DLD1 (cell line): ENCODE data around the gene FGF11.

Experiments used
- in situ Hi-C: cut with HindIII; loops from 2 replicates; pipeline ENCODE4 v1.10.0; 2017; ENCODE audit warnings: low sequenced_read_pairs

The FGF11 gene

GRCh38 chr17:7408252-7408727 is 31.0 kb upstream of the FGF11 start:
- in situ Hi-C loops: no loop called here

DNA sequence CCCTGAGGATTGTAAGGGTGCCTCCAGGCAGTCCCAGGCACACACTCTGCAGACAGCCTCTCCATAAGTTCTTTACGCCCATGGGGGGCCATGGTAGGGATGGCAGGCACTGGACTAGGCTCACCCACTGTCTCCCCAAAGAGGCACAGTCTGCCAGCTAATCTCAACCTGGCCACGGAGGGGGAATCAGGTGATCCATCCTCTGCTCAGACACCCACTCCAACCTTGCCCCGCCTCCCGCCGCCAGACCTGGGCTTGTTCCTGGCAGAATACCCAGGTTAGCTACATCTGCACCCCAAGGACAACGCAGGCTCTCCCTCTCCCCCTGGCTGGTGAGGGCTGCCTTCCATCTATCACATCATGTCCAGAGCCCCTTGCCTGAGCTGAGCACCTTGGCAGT is 30.4 kb upstream of the FGF11 start:
- in situ Hi-C loops: no loop called here

DNA sequence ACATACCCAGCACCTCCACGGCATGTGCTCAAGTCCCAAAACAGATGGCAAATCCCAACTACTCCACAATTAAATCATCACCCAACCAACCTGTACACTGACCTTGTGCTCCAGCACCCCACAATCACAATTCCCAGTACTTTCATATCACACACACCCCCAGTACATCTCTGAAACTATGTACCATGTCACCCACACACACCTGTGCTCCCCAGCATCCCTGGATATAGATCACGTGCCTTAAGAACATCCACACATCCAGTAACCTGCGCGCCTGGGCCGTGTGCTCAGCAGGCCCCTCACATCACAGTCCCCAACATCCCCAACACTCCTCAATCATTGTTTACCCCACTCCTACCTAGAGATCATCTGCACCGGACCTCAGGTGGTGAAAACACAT is 29.6 kb upstream of the FGF11 start:
- in situ Hi-C loops: no loop called here

DNA sequence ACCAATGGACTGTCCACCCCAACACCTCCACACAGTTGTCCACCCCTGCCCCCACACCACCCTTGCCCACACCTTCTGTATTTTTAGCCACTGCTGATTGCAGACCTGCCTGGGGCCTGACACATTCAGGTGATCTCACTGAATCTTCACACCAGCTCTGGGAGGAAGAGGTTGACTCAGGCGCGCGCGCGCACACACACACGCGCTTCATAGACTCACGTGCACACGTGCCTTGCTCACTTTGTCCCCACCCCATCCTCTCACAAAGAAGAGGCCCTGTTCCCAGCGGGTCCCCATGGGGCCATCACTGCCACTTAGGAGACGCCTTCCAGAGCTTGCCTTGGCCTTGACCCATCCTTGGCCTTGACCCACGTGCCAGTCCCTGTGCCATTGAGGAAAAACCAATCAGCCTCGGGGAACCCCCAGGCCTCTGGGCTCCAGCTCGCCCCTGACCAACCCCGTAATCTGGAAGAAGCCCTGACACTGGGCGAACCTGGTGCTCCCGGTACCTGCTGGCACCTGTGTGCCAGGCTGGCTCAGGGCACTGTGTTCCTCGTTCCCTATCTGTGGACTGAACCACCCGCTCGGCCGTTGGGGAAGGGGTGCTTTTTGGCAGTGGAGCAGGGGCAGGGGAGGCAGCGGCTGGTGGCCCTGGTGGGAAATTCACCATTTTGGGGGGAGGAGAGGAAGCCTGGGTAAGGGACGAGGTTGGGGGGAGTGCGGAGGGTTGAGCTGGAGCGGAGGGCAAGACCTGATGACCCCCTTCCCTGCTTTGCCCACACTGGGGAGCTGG is 28.5 kb upstream of the FGF11 start:
- in situ Hi-C loops: no loop called here

GRCh38 chr17:7411427-7411750 is 27.9 kb upstream of the FGF11 start:
- in situ Hi-C loops: no loop called here

DNA sequence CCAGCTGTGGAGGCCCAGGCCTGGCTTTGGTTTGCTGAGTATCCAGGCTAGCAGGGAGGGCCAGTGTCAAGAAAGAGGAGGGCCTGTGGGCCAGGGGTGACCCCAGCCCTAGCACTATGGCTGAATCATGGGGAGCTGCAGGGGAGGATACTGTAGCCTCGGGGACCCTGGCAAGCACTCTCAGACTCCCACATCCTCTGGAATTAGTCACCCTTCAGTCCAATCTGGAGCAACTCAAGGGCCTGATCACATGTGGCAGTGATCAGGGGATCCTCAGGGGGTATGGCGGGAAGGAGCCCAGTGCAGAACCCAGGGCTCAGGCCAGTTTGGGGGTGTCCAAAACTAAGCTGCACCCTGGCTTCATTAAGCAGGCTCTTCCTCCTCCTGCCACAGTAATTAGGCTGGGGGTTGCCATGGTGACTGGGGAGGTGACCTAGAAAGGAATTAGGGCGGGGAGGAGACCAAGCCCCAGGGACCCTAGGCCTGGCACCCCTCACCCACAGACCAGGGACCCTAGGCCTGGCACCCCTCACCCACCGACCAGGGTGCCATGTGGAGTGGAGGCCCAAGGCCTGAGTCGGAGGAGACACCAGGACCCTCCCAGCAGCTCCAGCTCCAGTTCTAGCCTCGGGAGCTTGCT is 25.8 kb upstream of the FGF11 start:
- in situ Hi-C loops: no loop called here

- in situ Hi-C loops: no loop called here
These were observed 24.5 kb upstream of the FGF11 start for GRCh38 chr17:7414837-7415236.

- in situ Hi-C loops: no loop called here
These were observed 23.5 kb upstream of the FGF11 start for GRCh38 chr17:7415784-7416183.

GRCh38 chr17:7416323-7416722 is 23.0 kb upstream of the FGF11 start:
- in situ Hi-C loops: no loop called here

GRCh38 chr17:7417056-7417655 is 22.2 kb upstream of the FGF11 start:
- in situ Hi-C loops: no loop called here

DNA sequence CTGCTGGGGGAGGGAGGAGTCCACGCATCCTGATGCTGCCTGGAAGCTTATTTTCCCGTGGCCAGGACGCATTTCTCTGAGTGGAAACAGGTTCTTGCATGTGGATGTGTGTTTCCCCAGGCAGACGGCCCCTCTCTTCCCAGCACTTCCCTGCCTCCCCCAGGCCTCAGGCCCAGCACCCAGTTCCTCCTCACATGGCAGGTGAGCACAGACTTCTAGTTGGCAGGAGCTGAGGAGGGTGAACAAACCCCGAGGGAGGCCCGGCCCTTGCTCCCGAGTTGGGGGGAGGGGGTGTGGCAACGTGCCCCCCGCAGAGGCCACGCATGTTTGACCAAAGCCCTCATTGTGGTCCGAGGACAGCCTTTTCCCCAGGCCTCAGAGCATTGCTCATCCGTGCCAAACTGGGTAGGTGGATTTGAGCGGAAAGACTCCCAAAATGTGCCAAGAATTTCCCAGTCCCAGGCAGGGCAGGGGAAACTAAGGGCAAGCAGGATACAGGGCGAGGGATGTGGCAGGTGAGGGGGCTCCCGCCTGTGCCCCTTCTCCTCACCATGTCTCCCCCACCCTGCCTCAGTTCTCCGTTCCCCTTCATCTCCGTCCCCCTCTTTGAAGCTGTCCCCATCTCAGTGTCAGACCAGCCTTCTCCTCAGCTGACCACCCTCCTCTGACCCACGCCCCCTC is 20.7 kb upstream of the FGF11 start:
- in situ Hi-C loops: no loop called here

GRCh38 chr17:7419819-7420610 is 19.3 kb upstream of the FGF11 start, which contains the start of gene SPEM1:
Gene SPEM1, plus strand, starts transcription at chr17:7420324. Its CDS starts 61 bp downstream, at chr17:7420385.
- in situ Hi-C loops: no loop called here

DNA sequence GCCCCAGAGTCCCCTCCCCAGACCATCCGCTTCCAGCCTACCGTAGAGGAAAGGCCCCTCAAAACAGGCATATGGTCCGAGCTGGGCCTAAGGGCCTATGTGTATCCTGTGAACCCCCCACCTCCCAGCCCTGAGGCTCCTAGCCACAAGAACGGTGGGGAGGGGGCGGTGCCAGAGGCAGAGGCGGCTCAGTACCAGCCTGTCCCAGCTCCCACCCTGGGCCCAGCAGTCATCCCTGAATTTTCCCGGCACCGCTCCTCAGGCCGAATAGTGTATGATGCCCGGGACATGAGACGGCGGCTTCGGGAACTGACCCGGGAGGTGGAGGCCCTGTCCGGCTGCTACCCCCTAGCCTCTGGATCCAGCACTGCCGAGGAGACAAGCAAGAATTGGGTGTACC is 18.1 kb upstream of the FGF11 start:
- in situ Hi-C loops: no loop called here

- in situ Hi-C loops: no loop called here
These were observed 15.6 kb upstream of the FGF11 start for GRCh38 chr17:7423679-7424078.

GRCh38 chr17:7425316-7425715 is 14.0 kb upstream of the FGF11 start, which contains the start of gene SPEM2:
Gene SPEM2, plus strand, starts transcription at chr17:7425616. Its CDS starts 73 bp downstream, at chr17:7425689.
- in situ Hi-C loops: no loop called here

- in situ Hi-C loops: no loop called here
These were observed 13.6 kb upstream of the FGF11 start for GRCh38 chr17:7425756-7426155.

DNA sequence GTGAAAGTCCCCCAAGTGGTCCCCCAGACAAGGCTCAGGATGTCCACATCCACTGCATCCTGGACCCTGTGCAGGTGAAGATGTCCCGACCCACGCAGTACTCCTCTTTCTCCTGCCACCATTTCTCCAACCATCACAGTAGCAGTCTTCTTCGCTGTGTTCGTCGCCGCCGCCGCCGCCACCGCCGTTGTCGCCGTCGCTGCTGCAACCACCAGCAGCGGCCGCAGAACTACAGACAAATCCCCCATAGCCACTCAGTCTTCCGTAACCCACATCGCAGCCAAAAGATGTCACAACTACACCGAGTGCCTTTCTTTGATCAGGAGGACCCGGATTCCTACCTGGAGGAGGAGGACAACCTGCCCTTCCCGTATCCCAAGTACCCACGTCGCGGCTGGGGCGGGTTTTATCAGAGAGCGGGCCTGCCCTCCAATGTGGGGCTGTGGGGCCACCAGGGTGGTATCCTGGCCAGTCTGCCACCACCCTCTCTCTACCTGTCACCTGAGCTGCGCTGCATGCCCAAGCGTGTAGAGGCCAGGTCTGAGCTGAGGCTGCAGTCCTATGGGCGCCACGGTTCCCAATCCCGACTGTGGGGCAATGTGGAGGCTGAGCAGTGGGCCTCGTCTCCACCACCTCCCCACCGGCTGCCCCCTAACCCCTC is 13.0 kb upstream of the FGF11 start:
- in situ Hi-C loops: no loop called here

DNA sequence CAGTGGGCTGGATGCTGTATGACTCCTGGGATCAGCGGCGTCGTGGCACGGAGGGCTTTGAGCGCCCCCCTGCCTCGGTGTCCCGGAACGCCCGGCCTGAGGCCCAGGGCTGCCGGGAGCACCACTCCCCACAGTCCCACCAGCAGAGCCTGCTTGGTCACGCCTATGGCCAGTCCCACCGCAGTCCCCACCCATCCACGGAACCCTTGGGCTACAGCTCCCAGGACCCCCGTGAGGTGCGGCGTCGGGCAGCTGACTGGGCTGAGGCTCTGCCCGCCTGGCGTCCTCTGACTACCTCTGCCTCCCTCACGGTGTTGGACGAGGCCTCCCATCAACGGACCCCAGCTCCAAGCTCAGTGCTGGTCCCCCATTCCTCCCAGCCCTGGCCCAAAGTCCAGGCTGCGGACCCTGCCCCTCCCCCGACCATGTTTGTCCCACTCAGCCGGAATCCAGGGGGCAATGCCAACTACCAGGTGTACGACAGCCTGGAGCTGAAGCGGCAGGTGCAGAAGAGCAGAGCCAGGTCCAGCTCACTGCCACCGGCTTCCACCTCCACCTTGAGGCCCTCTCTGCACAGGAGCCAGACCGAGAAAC is 12.3 kb upstream of the FGF11 start:
- in situ Hi-C loops: no loop called here

- in situ Hi-C loops: no loop called here
These were observed 11.8 kb upstream of the FGF11 start for GRCh38 chr17:7427549-7427948.

DNA sequence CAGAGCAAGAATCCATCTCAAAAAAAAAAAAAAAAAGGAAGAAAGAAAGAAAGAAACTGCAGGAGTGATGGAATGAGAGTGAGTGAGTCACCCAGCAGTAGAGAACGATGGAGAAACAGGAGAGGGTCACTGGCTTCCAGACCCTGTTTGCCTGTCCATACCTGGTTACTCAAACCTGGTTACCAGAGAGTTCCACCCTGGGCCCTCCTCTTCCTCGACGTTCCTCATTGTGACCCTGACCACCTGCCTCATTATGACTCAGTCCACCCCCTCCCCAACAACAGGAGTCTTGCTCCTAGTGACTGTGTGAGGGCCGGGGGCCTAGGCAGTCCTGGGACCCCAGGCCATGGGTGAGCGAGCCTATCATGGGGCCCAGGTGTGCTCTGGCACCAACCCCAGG is 10.8 kb upstream of the FGF11 start, which contains the start of gene SPEM3:
TSS of gene SPEM3 (plus strand) at position 301 of the 400 bp plus-strand sequence. CDS start at position 347, 46 bp downstream.
- in situ Hi-C loops: no loop called here
